Suppressor macrophage treated with lipopolysaccharide for 4 hours (primary cell): Measurements from ENCODE around the gene MACROD1.

Experiments
- DNase-seq: peaks from one replicate; pipeline ENCODE4 v3.0.0-alpha.2; 2020

Gene MACROD1

DNA sequence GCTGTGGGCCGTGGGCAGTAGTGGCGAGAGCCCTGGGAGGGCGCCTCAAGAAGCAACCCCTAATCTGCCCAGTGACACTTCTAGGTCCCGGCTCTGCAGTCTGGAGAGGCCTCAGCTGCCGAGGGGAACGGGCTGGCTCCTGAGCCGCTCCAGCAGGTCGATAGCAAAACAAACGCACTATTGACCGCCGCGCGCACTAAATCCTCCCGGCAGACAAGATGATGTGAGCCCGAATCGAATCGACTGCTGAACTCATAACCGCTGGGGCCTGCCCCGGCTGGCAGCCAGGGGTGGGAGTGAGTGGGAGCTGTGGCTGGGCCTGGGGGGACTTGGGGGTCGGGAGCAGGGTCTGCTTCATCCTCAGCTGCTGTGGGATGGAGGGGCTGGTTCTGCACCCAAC is 94.1 kb downstream of the MACROD1 start:
- no peak for DNase-seq

- no peak for DNase-seq
Measured at GRCh38 chr11:64070314-64070681, 95.6 kb downstream of the MACROD1 start.

GRCh38 chr11:64069401-64070313 is 96.3 kb downstream of the MACROD1 start:
- DNase-seq: no peak

DNA sequence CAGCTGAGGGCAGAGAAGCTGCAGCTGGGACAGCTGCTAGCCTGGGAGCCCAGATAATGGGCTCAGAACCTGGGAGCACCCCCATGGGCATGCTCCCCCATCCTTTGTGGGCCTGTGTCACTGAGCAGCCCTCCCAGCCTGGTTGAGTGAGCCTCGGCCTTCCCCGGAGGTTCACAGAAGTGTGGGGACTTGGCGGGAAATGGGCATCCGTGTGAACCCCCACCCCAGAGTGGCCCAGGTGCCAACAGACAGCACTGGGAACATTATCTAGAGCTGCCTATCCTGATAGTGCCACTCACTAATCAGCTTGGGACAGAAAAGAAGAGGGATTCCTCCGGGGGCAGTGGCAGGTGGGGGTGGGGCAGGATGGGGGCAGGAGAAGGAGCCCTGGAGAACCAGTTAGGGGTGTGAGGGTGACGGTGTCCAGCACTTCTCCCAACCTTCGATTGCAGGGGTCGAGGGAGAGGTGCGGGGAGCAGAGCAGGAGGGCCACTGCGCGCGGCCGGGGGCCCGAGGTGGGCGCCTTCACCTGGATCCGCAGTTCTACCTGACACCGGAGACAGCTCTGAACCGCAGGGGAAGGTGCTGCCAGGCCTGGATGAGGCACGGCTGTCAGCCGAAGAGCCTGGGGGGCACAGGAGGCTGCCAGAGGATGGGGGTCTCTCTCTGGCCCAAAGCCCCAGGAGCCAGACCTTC is 97.1 kb downstream of the MACROD1 start:
- DNase-seq: no peak

DNA sequence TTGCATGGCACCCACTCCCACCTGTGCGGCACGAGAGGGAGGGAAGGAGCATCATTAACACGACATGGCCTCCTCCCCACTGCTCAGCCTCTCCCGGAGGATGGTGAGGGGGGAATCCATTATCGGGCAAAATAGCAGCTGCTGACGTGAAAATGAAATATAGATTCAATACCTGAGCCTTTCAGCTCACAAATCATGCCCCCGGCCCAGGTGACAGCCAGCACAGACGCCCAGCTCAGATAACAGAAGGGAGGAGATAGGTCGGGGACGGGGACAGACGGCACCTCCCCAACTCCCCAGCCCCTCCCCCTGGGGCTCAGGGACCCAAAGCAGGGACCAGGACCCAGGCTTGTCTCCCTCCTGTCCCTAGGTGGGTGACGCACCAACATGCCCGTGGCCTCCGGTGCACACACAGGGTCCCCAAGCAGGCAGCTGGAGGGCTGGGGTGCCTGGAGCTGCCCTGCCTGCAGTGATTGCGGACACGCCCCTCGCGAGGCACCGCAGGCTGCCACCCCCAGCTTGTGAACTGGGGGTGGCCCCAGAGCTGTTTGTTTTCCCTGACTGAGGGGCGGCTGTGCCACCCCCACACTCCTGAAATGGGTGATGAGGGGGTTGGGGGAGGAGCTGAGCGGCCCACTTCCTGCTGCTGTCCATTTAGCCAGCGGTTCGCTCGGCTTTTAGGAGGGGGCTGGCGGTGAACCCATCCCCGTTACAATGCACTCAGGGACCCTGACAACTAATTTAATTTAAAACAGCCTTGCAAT is 98.5 kb downstream of the MACROD1 start:
- no peak for DNase-seq

DNA sequence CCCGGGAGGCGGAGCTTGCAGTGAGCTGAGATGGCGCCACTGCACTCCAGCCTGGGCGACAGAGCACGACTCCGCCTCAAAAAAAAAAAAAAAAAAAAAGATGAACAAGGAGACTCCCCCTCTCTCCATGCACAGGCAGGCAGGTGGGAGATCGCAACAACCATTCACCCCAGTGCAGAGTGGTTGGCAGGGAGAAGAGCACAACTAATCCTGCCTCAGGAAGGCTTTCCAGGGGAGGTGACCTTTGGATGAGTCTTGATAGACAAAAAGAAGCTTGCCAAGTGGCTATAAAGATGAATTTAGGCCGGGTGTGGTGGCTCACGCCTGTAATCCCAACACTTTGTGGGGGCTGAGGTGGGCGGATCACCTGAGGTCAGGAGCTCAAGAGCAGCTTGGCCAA is 100.2 kb downstream of the MACROD1 start:
- DNase-seq: no peak

- no peak for DNase-seq
Measured at GRCh38 chr11:64065141-64065465, 100.8 kb downstream of the MACROD1 start.

GRCh38 chr11:64064374-64065140 is 101.4 kb downstream of the MACROD1 start:
- DNase-seq: no peak

DNA sequence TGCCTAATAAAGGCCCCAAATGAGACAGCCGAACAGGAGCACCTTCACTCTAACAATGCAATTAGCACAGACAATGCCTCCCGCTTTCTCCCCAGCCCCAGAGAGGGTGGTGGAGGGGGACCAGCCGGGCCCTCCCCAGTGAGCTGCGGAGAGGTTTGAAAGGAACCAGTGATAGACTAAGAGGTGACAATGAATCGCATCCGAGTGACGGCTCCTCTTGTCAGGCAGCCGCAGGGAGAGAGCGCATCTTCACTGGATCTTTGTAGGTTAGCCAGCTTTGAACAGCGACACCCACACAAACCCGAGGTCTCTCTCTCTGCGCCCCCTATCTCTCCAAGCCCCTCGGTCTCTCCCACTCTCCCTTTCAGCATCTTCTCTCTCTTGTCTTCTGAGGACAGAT is 102.1 kb downstream of the MACROD1 start:
- no peak for DNase-seq

- no peak for DNase-seq
Measured at GRCh38 chr11:64062185-64063039, 103.5 kb downstream of the MACROD1 start.

DNA sequence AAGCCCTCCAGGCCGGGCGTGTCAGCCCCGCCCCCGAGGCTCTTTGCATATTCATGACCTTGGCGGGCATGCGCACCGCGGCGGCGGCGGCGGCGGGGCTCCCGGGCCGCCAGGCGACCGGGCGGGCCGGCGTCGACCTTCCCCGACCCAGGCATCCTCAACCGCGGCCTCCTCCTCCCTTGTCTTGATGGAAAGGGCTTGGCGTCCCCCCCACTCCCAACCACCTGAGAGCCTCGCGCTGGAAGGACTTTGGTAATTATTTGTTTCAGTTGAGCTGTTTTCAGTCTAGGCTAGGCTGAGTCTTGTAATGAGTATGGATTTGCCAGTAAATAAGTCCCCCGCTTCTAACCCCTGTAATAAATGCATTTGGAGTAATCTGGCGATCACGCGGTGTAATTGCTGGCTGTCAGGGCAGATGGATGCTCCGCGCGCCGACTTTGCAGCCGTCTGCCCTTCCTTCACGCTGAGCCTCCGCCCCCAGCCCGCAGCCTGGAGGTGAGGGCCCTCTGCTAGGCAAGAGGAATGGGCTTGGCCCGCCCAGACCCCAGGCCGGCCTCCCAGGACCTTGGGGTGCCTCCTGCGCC is 105.0 kb downstream of the MACROD1 start:
- DNase-seq: peak; percentile 62

DNA sequence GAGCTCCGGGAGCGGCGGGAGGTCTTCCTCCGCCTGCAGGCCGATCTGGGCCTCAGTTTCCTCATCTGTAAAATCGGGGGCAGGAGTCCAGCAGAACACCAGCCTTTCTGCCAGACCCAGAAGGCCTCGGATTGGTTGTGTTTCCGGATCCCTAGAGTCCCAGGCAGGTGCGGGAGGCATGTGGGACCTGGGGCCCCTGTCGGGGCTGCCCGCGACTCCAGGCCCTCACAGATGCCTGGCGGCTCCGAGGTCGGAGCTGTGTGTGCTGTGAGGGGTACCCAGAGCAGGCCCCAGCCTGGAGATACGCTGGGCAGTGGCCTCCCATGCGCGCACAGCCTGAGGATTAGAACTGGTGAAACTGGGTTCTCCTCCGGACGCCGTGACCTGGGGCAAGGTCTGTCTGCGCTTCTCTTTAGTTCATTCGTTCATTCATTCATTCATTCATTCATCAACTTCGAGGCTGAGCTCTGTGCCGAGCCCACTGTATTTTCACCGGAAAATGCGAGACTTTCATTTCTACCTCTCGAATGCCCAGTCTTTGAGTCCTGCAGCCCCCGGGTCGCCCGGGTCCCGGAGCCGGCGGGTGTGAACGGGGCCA is 105.6 kb downstream of the MACROD1 start:
- no peak for DNase-seq

DNA sequence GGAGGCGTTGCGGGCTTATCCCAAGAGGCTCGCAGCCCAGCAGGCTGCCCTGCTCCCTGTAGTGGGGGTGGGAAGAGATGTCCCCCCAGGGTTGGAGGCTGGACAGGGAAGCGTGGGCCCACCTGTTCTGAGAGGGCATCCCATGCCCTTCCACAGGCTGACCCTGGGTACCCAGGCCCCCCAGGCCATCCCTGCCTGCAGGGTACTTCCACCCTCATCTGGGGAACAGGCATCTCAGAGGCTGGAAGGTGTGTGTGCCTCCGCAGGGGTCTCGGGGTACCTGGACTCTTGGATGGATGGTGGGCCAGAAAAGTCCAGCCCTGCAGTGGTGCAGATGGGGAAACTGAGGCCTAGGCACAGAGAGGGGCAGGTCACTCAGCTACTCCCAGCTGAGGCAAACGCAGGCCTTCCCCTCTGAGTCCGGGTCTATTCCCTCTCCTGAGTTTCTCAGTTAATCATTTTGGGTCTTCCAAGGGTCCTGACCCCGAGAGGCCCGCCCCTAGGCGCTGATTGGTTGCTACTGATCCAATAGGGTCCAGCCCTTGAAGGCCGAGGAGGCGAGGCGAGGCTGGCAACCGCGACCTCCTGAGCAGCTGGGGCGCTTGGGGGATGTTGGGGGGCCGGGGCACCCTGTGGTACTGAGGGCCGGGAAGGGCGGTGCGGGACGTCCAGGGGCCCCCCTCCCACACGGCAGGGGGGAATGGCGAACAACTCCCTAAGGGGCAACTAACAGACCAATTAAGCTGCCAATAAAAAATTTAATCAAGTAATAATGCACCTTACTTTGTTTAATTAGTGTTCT is 106.4 kb downstream of the MACROD1 start:
- no peak for DNase-seq

DNA sequence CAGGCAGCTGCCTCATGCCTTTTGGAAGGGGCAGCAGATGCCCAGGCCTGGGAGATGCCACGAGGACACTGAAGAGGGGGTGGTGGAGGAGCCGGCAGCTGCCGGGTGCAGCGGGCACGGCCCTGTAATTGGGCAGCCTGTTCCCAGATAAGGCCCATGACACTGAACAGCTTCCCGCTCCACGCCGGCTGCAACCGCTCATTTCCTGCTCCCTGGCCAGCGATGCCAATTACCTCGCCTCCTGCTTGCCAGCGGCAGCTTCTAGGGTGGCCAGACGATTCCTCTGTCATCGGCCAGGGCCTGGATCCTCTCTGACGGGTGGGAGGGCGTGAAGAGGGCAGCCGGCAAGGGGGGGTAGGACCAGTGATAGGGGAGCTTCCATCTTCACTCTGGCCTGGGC is 107.4 kb downstream of the MACROD1 start:
- DNase-seq: no peak

- DNase-seq: no peak
Measured at GRCh38 chr11:64057890-64058289, 108.0 kb downstream of the MACROD1 start.

GRCh38 chr11:64056861-64057260 is 109.1 kb downstream of the MACROD1 start:
- no peak for DNase-seq

DNA sequence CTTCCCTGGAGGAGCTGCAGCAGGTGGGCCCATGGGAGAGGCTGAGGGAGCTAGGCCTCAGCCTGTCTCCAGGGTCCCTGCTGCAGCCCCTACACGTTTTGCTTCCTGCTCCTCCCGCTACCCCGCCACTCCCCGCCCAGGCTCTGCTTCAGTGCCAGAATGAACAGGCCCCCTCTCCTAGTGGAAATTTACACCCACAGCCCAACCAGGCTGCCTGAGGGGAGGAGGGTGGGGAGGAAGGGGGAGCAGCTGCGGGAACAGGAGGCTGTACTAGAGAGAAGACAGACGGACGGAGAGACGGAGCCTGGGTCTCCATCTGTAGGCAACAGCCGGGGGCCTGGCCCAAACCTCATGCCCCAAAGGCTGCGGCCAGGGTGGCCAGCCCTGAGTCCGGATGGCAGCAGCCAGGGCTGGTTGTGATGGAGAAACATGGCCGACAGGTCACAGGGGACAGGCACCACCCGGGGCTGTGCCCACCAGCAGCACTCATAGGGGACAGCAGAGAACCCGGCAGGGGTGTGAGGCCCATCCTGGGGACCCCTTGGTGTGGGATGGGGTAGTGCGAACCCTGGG is 109.6 kb downstream of the MACROD1 start:
- DNase-seq: no peak

DNA sequence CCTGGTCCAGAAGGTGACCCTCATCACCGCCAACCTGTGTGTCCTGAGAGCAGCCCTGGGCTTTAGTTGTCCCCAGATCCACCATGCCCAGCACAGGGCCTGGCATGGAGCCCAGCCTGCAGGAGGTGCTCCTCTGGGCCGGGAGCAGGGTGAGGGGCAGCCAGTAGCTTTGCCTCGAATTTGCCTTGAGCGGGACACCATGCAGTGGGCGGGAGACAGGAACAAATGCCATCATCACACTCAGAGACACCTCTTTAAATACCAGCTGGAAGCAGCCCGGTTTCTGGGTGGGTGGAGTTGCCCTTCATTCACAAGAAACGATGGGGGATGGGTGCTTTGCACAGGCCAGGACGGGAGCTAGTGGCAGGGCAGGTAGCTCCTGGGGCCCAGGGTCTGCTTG is 110.8 kb downstream of the MACROD1 start:
- DNase-seq: no peak

DNA sequence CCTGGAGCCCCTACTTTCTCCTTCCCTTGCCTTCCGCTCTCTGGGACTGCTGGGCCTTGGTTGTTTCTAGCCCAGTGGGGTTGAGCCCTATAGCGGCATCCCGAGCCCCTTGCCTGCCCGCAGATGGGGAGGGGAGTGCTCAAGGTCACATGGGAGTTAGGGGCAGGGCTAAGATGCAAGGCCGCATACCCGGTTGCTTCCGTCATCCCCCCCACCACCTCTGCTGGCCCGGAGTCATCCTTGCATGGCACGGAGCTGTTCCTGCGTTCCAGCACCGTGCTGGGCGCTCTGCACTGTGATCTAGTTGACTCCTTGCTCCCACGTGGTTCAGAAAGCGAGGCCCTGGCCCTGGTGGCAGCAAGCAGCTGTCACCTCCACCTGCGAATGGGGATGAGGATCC is 112.2 kb downstream of the MACROD1 start:
- DNase-seq: no peak
